T-helper 2 cell treated with Interferon-gamma antibody and Interleukin-4, amounts not matched to agents 100 ng/mL and 5 ng/mL, for 36 hours (primary cell): Measurements from ENCODE around the gene RNF145. TPM values are rescaled to one million over a fixed set of nuclear protein-coding genes. Genes with fewer than 3 reads are reported as not detected.

ENCODE experiments used
- intact Hi-C: fragments of 100-400 bp; cut with micrococcal nuclease; formaldehyde crosslinking; loops from one replicate; pipeline ENCODE4 v1.15.1; 2023
- total RNA-seq: library from RNA; stranded (reverse); gene quantifications from 2 replicates; pipeline ENCODE4 v1.2.3, GENCODE V29; 2022

Gene RNF145
- total RNA-seq, 1 donor from 2014 or later = 127 TPM

- intact Hi-C loops = loop anchor here (1.0 kb wide), 1 partner anchor 9 kb away; no protein-coding TSS in a partner anchor
Measured at GRCh38 chr5:159198063-159199036, 11.0 kb downstream of the RNF145 start.

GRCh38 chr5:159195775-159196174 lies 13.6 kb downstream of the RNF145 start:
- intact Hi-C loops = no loop called here

- intact Hi-C loops = no loop called here
Measured at GRCh38 chr5:159190170-159190569, 19.2 kb downstream of the RNF145 start.

GRCh38 chr5:159189310-159189709 lies 20.0 kb downstream of the RNF145 start:
- intact Hi-C loops = no loop called here

GRCh38 chr5:159187719-159188118 lies 21.6 kb downstream of the RNF145 start:
- intact Hi-C loops = no loop called here

- intact Hi-C loops = no loop called here
Measured at GRCh38 chr5:159186319-159186718, 23.0 kb downstream of the RNF145 start.

GRCh38 chr5:159185773-159186172 lies 23.6 kb downstream of the RNF145 start:
- intact Hi-C loops = no loop called here

GRCh38 chr5:159184858-159185381 lies 24.4 kb downstream of the RNF145 start:
- intact Hi-C loops = no loop called here

- intact Hi-C loops = no loop called here
Measured at GRCh38 chr5:159184236-159184635, 25.1 kb downstream of the RNF145 start.

- intact Hi-C loops = no loop called here
Measured at GRCh38 chr5:159183247-159183646, 26.1 kb downstream of the RNF145 start.

- intact Hi-C loops = no loop called here
Measured at GRCh38 chr5:159182691-159183090, 26.7 kb downstream of the RNF145 start.

- intact Hi-C loops = no loop called here
Measured at GRCh38 chr5:159181651-159182050, 27.7 kb downstream of the RNF145 start.

- intact Hi-C loops = no loop called here
Measured at GRCh38 chr5:159181152-159181551, 28.2 kb downstream of the RNF145 start.

GRCh38 chr5:159179529-159180305 lies 29.6 kb downstream of the RNF145 start:
- intact Hi-C loops = loop anchor here (2.0 kb wide), 1 partner anchor 29 kb away; the partner anchor contains the start of gene RNF145

- intact Hi-C loops = loop anchor here (2.0 kb wide), 1 partner anchor 30 kb away; the partner anchor contains the start of gene RNF145
Measured at GRCh38 chr5:159178978-159179377, 30.4 kb downstream of the RNF145 start.

- intact Hi-C loops = no loop called here
Measured at GRCh38 chr5:159175547-159175946, 33.8 kb downstream of the RNF145 start.

GRCh38 chr5:159174511-159175168 lies 34.7 kb downstream of the RNF145 start:
- intact Hi-C loops = no loop called here

- intact Hi-C loops = no loop called here
Measured at GRCh38 chr5:159171274-159171673, 38.1 kb downstream of the RNF145 start.

GRCh38 chr5:159170021-159170420 lies 39.3 kb downstream of the RNF145 start:
- intact Hi-C loops = no loop called here

GRCh38 chr5:159166416-159166815 lies 42.9 kb downstream of the RNF145 start:
- intact Hi-C loops = no loop called here

GRCh38 chr5:159163701-159164046 lies 45.7 kb downstream of the RNF145 start:
- intact Hi-C loops = no loop called here
